GM12892 (cell line): Measurements from ENCODE around the gene MYL6.

Source experiments
- POLR2AphosphoS5 ChIP-seq: IDR thresholded peaks from 2 replicates; pipeline ENCODE4 v1.6.1; 2011; ENCODE audit warnings: low read depth, low read length, control low read depth
- TAF1 ChIP-seq: IDR thresholded peaks from 2 replicates; pipeline ENCODE4 v1.6.1; 2011; ENCODE audit warnings: low read depth, mild to moderate bottlenecking, control low read depth, low read length, borderline replicate concordance

DNA sequence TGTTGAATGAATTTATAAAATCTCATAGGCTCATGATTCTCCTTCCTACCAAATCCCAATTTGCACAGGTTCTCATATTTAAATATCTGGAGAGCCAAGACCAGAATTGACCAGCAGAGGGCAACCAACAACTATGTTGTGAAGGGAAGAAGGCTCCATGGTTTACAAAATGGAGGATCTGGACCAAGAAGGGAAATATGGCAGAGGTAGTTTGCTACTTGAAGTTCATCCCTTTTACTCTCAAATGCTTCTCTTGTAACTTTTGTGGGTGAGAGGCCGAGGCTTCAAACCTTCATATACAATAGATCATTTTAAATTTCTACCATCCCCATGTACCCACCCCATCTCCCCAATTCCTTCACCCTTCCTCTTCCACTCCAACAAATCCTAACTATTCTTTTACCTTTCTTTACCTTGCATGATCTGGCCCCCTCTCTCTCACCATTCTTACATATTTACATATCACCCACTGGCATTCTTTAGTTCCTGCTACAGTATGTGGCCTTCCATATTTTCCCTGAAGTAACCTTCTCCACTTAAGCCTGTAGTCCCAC lies 34.9 kb downstream of the MYL6 start:
- no peak for TF ChIP-seq POLR2AphosphoS5
- TF ChIP-seq TAF1 = 0 out of 2 replicates have a peak, but pooled peaks have one; percentile 22
